ENCODE results near the gene CFAP44. TPM values are rescaled to one million over a fixed set of nuclear protein-coding genes. Genes with fewer than 3 reads are reported as not detected.

Gene CFAP44
- total RNA-seq, 2 experiments from 2014 or later: 0.52 to 0.76 TPM

- Mint-ChIP-seq H3K27ac (no peak overlapping the region), H3K9me3 (no peaks in the 10 kb centered on the region), H3K27me3 (ENCODE audit: low read depth) (no peaks in the 10 kb centered on the region), H3K4me1 (ENCODE audit: low read depth) (no peaks in the 10 kb centered on the region), H3K4me3 (no peak overlapping the region), H3K36me3 (ENCODE audit: low read depth) (peaks cover 10% of the 10 kb centered on the region)
- DNase-seq: no peak
- CTCF ChIA-PET: no interaction called here
- intact Hi-C loops (cut with micrococcal nuclease): no loop called here
These were observed 3.9 kb downstream of the CFAP44 start for GRCh38 chr3:113437411-113437810.

DNA sequence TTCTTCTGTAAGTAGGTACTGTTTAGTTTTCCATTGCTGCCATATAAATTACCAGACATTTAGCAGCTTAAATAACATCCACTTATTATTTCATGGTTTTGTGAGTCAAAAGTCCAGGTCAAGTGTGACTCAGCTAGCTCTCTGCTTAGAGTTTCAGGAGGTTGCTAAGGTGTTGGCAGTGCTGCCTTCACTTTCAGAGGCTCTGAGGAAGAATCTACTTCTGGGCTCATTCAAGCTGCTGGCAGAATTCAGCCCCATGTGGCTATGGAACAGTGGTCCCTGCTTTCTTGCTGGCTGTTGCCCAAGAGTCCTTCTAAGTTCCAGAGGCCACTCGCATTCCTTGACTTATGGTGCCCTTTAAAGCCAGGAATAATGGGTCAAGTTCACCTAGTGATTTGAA is 4.5 kb downstream of the CFAP44 start:
- intact Hi-C loops (cut with micrococcal nuclease): no loop called here
- no peak overlapping the region for H3K4me3 Mint-ChIP-seq
- CTCF ChIA-PET: no interaction called here
- H3K9me3 Mint-ChIP-seq: no peaks in the 10 kb centered on the region
- peaks cover 12% of the 10 kb centered on the region for H3K36me3 Mint-ChIP-seq (ENCODE audit: low read depth)
- peak; percentile 6 for DNase-seq
- H3K4me1 Mint-ChIP-seq (ENCODE audit: low read depth): no peaks in the 10 kb centered on the region
- no peaks in the 10 kb centered on the region for H3K27me3 Mint-ChIP-seq (ENCODE audit: low read depth)
- H3K27ac Mint-ChIP-seq: no peak overlapping the region

DNA sequence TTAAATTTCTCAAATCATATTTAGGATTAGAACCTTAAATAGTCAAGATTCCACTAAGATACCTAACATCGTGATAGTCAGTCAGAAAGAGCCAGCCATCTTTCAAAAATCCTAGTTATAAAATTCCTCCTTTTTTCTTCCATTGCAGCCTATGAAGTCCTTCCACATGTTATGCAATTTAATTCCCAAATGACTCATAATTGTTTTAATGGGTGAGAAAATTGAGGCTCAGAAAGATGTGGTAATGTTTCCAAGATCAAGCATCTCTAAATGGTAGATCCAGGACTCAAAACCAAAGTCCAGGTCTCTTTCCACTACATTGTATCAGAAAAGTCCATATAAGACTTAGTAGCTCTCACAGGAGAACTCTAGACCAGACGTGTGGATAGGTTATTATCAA is 9.5 kb downstream of the CFAP44 start:
- peaks cover 33% of the 10 kb centered on the region for H3K36me3 Mint-ChIP-seq (ENCODE audit: low read depth)
- H3K27me3 Mint-ChIP-seq (ENCODE audit: low read depth): no peaks in the 10 kb centered on the region
- intact Hi-C loops (cut with micrococcal nuclease): no loop called here
- DNase-seq: no peak
- H3K27ac Mint-ChIP-seq: no peak overlapping the region
- peaks cover 5% of the 10 kb centered on the region for H3K9me3 Mint-ChIP-seq
- no peak overlapping the region for H3K4me3 Mint-ChIP-seq
- no peaks in the 10 kb centered on the region for H3K4me1 Mint-ChIP-seq (ENCODE audit: low read depth)
- CTCF ChIA-PET: no interaction called here

- CTCF ChIA-PET: no interaction called here
- DNase-seq: no peak
- Mint-ChIP-seq H3K4me3 (no peak overlapping the region), H3K9me3 (peaks cover 13% of the 10 kb centered on the region), H3K4me1 (ENCODE audit: low read depth) (no peaks in the 10 kb centered on the region), H3K36me3 (ENCODE audit: low read depth) (peaks cover 59% of the 10 kb centered on the region), H3K27ac (no peak overlapping the region), H3K27me3 (ENCODE audit: low read depth) (no peaks in the 10 kb centered on the region)
- intact Hi-C loops (cut with micrococcal nuclease): no loop called here
These were observed 12.7 kb downstream of the CFAP44 start for GRCh38 chr3:113428581-113428980.

DNA sequence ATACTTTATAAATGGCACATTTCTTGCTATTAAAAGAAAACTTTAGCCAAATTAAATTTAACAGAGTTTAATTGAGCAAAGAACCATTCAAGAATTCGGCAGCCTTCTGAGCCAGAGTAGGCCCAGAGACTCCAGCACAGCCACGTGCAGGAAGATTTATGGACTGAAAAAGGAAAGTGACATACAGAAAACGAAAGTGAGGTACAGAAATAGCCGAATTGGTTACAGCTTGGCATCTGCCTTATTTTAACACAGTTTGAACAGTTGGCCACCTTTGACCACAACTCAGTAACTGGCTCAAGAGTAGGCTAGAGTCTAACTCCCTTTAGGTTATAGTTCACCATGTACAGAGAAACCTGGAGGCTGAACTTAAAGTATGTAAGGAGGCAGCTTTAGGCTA is 17.6 kb downstream of the CFAP44 start:
- Mint-ChIP-seq H3K9me3 (peaks cover 13% of the 10 kb centered on the region), H3K27ac (no peak overlapping the region), H3K27me3 (ENCODE audit: low read depth) (no peaks in the 10 kb centered on the region), H3K4me3 (no peak overlapping the region), H3K4me1 (ENCODE audit: low read depth) (no peaks in the 10 kb centered on the region), H3K36me3 (ENCODE audit: low read depth) (peaks cover 59% of the 10 kb centered on the region)
- intact Hi-C loops (cut with micrococcal nuclease): no loop called here
- DNase-seq: no peak
- CTCF ChIA-PET: no interaction called here

DNA sequence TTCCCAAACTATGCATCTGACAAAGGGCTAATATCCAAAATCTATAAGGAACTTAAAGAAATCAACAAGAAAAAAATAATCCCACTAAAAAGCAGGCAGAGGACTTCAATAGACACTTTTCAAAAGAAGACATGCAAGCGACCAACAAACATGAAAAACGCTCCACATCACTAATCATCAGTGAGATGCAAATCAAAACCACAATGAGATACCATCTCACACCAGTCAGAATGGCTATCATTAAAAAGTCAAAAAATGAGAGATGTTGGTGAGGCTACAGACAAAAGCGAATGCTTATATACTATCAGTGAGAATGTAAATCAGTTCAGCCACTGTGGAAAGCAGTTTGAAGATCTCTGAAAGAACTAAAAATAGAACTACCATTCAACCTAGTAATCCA is 20.2 kb downstream of the CFAP44 start:
- CTCF ChIA-PET: no interaction called here
- Mint-ChIP-seq H3K4me3 (no peak overlapping the region), H3K9me3 (peaks cover 5% of the 10 kb centered on the region), H3K4me1 (ENCODE audit: low read depth) (no peaks in the 10 kb centered on the region), H3K27me3 (ENCODE audit: low read depth) (no peaks in the 10 kb centered on the region), H3K36me3 (ENCODE audit: low read depth) (peaks cover 45% of the 10 kb centered on the region), H3K27ac (no peak overlapping the region)
- intact Hi-C loops (cut with micrococcal nuclease): no loop called here
- DNase-seq: no peak

DNA sequence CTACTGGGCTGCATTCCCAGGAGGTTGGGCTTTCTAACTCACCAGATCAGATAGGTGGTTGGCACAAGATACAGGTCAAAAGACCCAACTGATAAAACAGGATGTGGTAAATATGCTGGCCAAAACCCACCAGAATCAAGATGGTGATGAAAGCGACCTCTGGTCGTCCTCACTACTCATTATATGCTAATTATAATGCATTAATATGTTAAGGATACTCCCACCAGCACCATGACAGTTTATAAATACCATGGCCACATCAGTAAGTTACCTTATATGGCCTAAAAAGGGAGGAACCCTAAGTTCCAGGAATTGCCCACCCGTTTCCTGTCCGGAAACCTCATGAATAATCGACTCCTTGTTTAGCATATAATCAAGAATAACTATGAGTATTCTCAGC is 31.6 kb downstream of the CFAP44 start:
- CTCF ChIA-PET: no interaction called here
- intact Hi-C loops (cut with micrococcal nuclease): no loop called here
- peaks cover 7% of the 10 kb centered on the region for H3K36me3 Mint-ChIP-seq (ENCODE audit: low read depth)
- no peaks in the 10 kb centered on the region for H3K27me3 Mint-ChIP-seq (ENCODE audit: low read depth)
- DNase-seq: no peak
- H3K4me1 Mint-ChIP-seq (ENCODE audit: low read depth): peaks cover 7% of the 10 kb centered on the region
- H3K9me3 Mint-ChIP-seq: peaks cover 24% of the 10 kb centered on the region
- no peak overlapping the region for H3K4me3 Mint-ChIP-seq
- H3K27ac Mint-ChIP-seq: no peak overlapping the region

- no peak for DNase-seq
- H3K4me3 Mint-ChIP-seq: no peak overlapping the region
- peaks cover 7% of the 10 kb centered on the region for H3K36me3 Mint-ChIP-seq (ENCODE audit: low read depth)
- H3K9me3 Mint-ChIP-seq: no peaks in the 10 kb centered on the region
- peaks cover 7% of the 10 kb centered on the region for H3K4me1 Mint-ChIP-seq (ENCODE audit: low read depth)
- H3K27me3 Mint-ChIP-seq (ENCODE audit: low read depth): no peaks in the 10 kb centered on the region
- CTCF ChIA-PET: interaction anchor here (1.0 to 1.4 kb wide), 2 partner anchors 172 to 184 kb away, joined by 3 to 5 read pairs; no protein-coding TSS in a partner anchor
- intact Hi-C loops (cut with micrococcal nuclease): no loop called here
- no peak overlapping the region for H3K27ac Mint-ChIP-seq
These were observed 36.1 kb downstream of the CFAP44 start for GRCh38 chr3:113405180-113405579.

GRCh38 chr3:113404637-113405036 is 36.7 kb downstream of the CFAP44 start:
- Mint-ChIP-seq H3K4me3 (no peak overlapping the region), H3K9me3 (no peaks in the 10 kb centered on the region), H3K36me3 (ENCODE audit: low read depth) (peaks cover 7% of the 10 kb centered on the region), H3K27ac (no peak overlapping the region), H3K4me1 (ENCODE audit: low read depth) (peaks cover 7% of the 10 kb centered on the region), H3K27me3 (ENCODE audit: low read depth) (no peaks in the 10 kb centered on the region)
- CTCF ChIA-PET: interaction anchor here (0.6 to 1.4 kb wide), 3 partner anchors 67 to 184 kb away, joined by 3 to 5 read pairs (median 3); no protein-coding TSS in a partner anchor
- intact Hi-C loops (cut with micrococcal nuclease): no loop called here
- no peak for DNase-seq

Small RNA genes within 50 kb of the gene (microRNA-seq; reads per million reads assigned to microRNA genes)
- gene MIR8076 (ENCODE audit: borderline microRNAs expressed, borderline replicate concordance): not detected

Other genes starting within 250 kb of the CFAP44 start
- under 1 TPM in 1 of 2 experiments, not detected in 1; 0.29 TPM for gene BOC, start 229.9 kb downstream of the CFAP44 start, total RNA-seq
- 10 to 100 TPM; 15.2 to 17.9 TPM for gene SPICE1, start 73.7 kb upstream of the CFAP44 start, total RNA-seq
- 10 to 100 TPM; 14.6 to 14.9 TPM for gene SIDT1, start 91.1 kb upstream of the CFAP44 start, total RNA-seq

Data from activated naive CD4-positive, alpha-beta T cell treated with anti-CD3 and anti-CD28 coated beads for 36 hours (primary cell).